Measurements from ENCODE around the gene CHD6. TPM values are rescaled to one million over a fixed set of nuclear protein-coding genes. Genes with fewer than 3 reads are reported as not detected.

The CHD6 gene, protein sequence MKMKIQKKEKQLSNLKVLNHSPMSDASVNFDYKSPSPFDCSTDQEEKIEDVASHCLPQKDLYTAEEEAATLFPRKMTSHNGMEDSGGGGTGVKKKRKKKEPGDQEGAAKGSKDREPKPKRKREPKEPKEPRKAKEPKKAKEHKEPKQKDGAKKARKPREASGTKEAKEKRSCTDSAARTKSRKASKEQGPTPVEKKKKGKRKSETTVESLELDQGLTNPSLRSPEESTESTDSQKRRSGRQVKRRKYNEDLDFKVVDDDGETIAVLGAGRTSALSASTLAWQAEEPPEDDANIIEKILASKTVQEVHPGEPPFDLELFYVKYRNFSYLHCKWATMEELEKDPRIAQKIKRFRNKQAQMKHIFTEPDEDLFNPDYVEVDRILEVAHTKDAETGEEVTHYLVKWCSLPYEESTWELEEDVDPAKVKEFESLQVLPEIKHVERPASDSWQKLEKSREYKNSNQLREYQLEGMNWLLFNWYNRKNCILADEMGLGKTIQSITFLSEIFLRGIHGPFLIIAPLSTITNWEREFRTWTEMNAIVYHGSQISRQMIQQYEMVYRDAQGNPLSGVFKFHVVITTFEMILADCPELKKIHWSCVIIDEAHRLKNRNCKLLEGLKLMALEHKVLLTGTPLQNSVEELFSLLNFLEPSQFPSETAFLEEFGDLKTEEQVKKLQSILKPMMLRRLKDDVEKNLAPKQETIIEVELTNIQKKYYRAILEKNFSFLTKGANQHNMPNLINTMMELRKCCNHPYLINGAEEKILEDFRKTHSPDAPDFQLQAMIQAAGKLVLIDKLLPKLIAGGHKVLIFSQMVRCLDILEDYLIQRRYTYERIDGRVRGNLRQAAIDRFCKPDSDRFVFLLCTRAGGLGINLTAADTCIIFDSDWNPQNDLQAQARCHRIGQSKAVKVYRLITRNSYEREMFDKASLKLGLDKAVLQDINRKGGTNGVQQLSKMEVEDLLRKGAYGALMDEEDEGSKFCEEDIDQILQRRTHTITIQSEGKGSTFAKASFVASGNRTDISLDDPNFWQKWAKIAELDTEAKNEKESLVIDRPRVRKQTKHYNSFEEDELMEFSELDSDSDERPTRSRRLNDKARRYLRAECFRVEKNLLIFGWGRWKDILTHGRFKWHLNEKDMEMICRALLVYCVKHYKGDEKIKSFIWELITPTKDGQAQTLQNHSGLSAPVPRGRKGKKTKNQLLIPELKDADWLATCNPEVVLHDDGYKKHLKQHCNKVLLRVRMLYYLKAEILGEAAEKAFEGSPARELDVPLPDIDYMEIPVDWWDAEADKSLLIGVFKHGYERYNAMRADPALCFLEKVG (N-terminal part only)
- total RNA-seq (2022; extraction: Qiagen RNA extraction) = 6.2 to 12.3 TPM (median 9.2 TPM) in 5 replicates

GRCh38 chr20:41617902-41618806 is at the start of gene CHD6:
CHD6 (minus strand) TSS chr20:41618377; CDS start chr20:41551337, 67,040 bp downstream.

GRCh38 chr20:41366546-41367392 is 251.4 kb downstream of the CHD6 start, which contains the start of gene EMILIN3:
EMILIN3 (minus strand) TSS chr20:41366818; CDS start chr20:41366634, 184 bp downstream.

All from A549 treated with Mapracorat at 1 μM for 4 hours (cell line).